AG09309 (cell line): Measurements from ENCODE around the gene ZNF804B.

Experiments used
- DNase-seq: peaks from one replicate; pipeline ENCODE4 v3.0.0-alpha.2; 2010; ENCODE audit warnings: low read depth
- H3K4me3 ChIP-seq: 2 replicates; pipeline ENCODE4 v1.5.1; 2011; ENCODE audit warnings: mild to moderate bottlenecking, low read depth, low read length, moderate library complexity; ENCODE audit not compliant: control insufficient read depth
- CTCF ChIP-seq: IDR thresholded peaks from 2 replicates; pipeline ENCODE4 v1.5.1; 2011; ENCODE audit warnings: mild to moderate bottlenecking, low read depth, low read length, inconsistent platforms; ENCODE audit not compliant: insufficient read depth, control insufficient read depth; ENCODE audit errors: missing control alignments

ZNF804B gene

GRCh38 chr7:88985295-88985694, 225.8 kb downstream of the ZNF804B start:
- TF ChIP-seq CTCF = no peak

GRCh38 chr7:89001306-89001705, 241.8 kb downstream of the ZNF804B start:
- TF ChIP-seq CTCF = no peak
- no peak overlapping the region for H3K4me3 ChIP-seq
- no peak for DNase-seq

More at GRCh38 chr7:88985295-88985694, 225.8 kb downstream of the ZNF804B start:
- DNase-seq = no peak
- no peak overlapping the region for H3K4me3 ChIP-seq

GRCh38 chr7:89002981-89003956, 243.8 kb downstream of the ZNF804B start:
- H3K4me3 ChIP-seq = no peak overlapping the region
- TF ChIP-seq CTCF = no peak
- DNase-seq = no peak

- no peak overlapping the region for H3K4me3 ChIP-seq
- no peak for TF ChIP-seq CTCF
- no peak for DNase-seq
Observed at GRCh38 chr7:89012016-89012415, 252.5 kb downstream of the ZNF804B start.

- no peak for DNase-seq
- H3K4me3 ChIP-seq = no peak overlapping the region
- TF ChIP-seq CTCF = no peak
Observed at GRCh38 chr7:89017695-89018094, 258.2 kb downstream of the ZNF804B start.

- no peak for TF ChIP-seq CTCF
- H3K4me3 ChIP-seq = no peak overlapping the region
- no peak for DNase-seq
Observed at GRCh38 chr7:89021741-89022140, 262.2 kb downstream of the ZNF804B start.

GRCh38 chr7:89023206-89023605, 263.7 kb downstream of the ZNF804B start:
- no peak for TF ChIP-seq CTCF
- DNase-seq = no peak
- H3K4me3 ChIP-seq = no peak overlapping the region
